Osteoblast (primary cell): ENCODE results near the gene SDHB. TPM values are rescaled to one million over a fixed set of nuclear protein-coding genes. Genes with fewer than 3 reads are reported as not detected.

ENCODE experiments used
- DNase-seq: peaks from one replicate; pipeline ENCODE4 v3.0.0; 2011; ENCODE audit warnings: low spot score, mixed read lengths; ENCODE audit not compliant: insufficient read length; ENCODE audit errors: missing footprints
- H2AFZ ChIP-seq: 2 replicates; pipeline ENCODE4 v1.6.0; 2011; ENCODE audit warnings: mild to moderate bottlenecking, low read length
- H3K27ac ChIP-seq: 2 replicates; pipeline ENCODE4 v1.5.1; 2011; ENCODE audit warnings: mild to moderate bottlenecking, low read depth, low read length, moderate library complexity
- H3K27me3 ChIP-seq: 2 replicates; pipeline ENCODE4 v1.6.0; 2012; ENCODE audit warnings: mild to moderate bottlenecking, control low read depth, inconsistent platforms, low read length, moderate library complexity; ENCODE audit not compliant: insufficient read depth
- H3K36me3 ChIP-seq: 2 replicates; pipeline ENCODE4 v1.5.1; 2011; ENCODE audit warnings: mild to moderate bottlenecking, low read length, control low read depth, moderate library complexity; ENCODE audit not compliant: insufficient read depth
- H3K4me1 ChIP-seq: 2 replicates; pipeline ENCODE4 v1.5.1; 2011; ENCODE audit warnings: mild to moderate bottlenecking, low read length, control low read depth, moderate library complexity; ENCODE audit not compliant: insufficient read depth
- H3K4me2 ChIP-seq: 2 replicates; pipeline ENCODE4 v1.6.0; 2011; ENCODE audit warnings: mild to moderate bottlenecking, low read length; ENCODE audit not compliant: insufficient read depth
- H3K4me3 ChIP-seq: fragments of 200-600 bp; sonication (generic); 3 replicates; pipeline ENCODE4 v1.5.1; 2012; ENCODE audit warnings: mild to moderate bottlenecking, low read length, inconsistent platforms; ENCODE audit not compliant: insufficient read depth
- H3K79me2 ChIP-seq: 2 replicates; pipeline ENCODE4 v1.6.0; 2012; ENCODE audit warnings: mild to moderate bottlenecking, low read length, control low read depth, inconsistent platforms; ENCODE audit not compliant: insufficient read depth
- H3K9me3 ChIP-seq: 2 replicates; pipeline ENCODE4 v1.5.1; 2011; ENCODE audit warnings: low read depth, low read length, control low read depth
- H4K20me1 ChIP-seq: 2 replicates; pipeline ENCODE4 v1.6.0; 2012; ENCODE audit warnings: mild to moderate bottlenecking, low read length, control low read depth; ENCODE audit not compliant: insufficient read depth
- CTCF ChIP-seq: IDR thresholded peaks from 2 replicates; pipeline ENCODE4 v1.5.1; 2011; ENCODE audit warnings: mild to moderate bottlenecking, low read depth, low read length, moderate library complexity; ENCODE audit errors: extremely low read depth
- total RNA-seq: library from RNA; depleted of rRNA; stranded (reverse); fragments of >200 nt; gene quantifications from 2 replicates; pipeline ENCODE4 v1.2.3, GENCODE V29; 2012

The SDHB gene
- total RNA-seq, 1 donor = 87.6 TPM

- Histone ChIP-seq H2AFZ (no peak overlapping the region), H3K36me3 (peaks cover 14% of the 10 kb centered on the region), H3K4me1 (peaks cover 30% of the 10 kb centered on the region), H3K27ac (no peak overlapping the region), H4K20me1 (peaks cover 51% of the 10 kb centered on the region), H3K4me3 (no peak overlapping the region), H3K9me3 (no peaks in the 10 kb centered on the region), H3K79me2 (peaks cover 13% of the 10 kb centered on the region), H3K4me2 (no peak overlapping the region), H3K27me3 (no peaks in the 10 kb centered on the region)
- TF ChIP-seq CTCF = no peak
- DNase-seq = peak; percentile 69
Observed at GRCh38 chr1:17007121-17007520, 46.7 kb downstream of the SDHB start.

- Histone ChIP-seq H3K9me3 (no peaks in the 10 kb centered on the region), H3K4me1 (peaks cover 16% of the 10 kb centered on the region), H2AFZ (no peak overlapping the region), H3K79me2 (peaks cover 7% of the 10 kb centered on the region), H3K27ac (no peak overlapping the region), H4K20me1 (peaks cover 47% of the 10 kb centered on the region), H3K27me3 (no peaks in the 10 kb centered on the region), H3K4me2 (no peak overlapping the region), H3K4me3 (no peak overlapping the region), H3K36me3 (peaks cover 29% of the 10 kb centered on the region)
- no peak for TF ChIP-seq CTCF
- peak; percentile 18 for DNase-seq
Observed at GRCh38 chr1:17005365-17005740, 48.5 kb downstream of the SDHB start.

GRCh38 chr1:17004466-17005364 is 49.1 kb downstream of the SDHB start:
- Histone ChIP-seq H3K4me1 (peaks cover 13% of the 10 kb centered on the region), H2AFZ (no peak overlapping the region), H3K9me3 (no peaks in the 10 kb centered on the region), H3K79me2 (peaks cover 5% of the 10 kb centered on the region), H4K20me1 (peaks cover 45% of the 10 kb centered on the region), H3K27me3 (no peaks in the 10 kb centered on the region), H3K36me3 (peaks cover 29% of the 10 kb centered on the region), H3K4me3 (no peak overlapping the region), H3K27ac (peak overlapping the region; percentile 59), H3K4me2 (no peak overlapping the region)
- DNase-seq = peak; percentile 84
- TF ChIP-seq CTCF = no peak

GRCh38 chr1:17002524-17002902 is 51.3 kb downstream of the SDHB start:
- Histone ChIP-seq H3K27me3 (no peaks in the 10 kb centered on the region), H3K9me3 (no peaks in the 10 kb centered on the region), H3K36me3 (peaks cover 37% of the 10 kb centered on the region), H3K4me3 (no peak overlapping the region), H3K4me1 (peaks cover 13% of the 10 kb centered on the region), H3K4me2 (no peak overlapping the region), H3K27ac (no peak overlapping the region), H4K20me1 (peaks cover 28% of the 10 kb centered on the region), H3K79me2 (no peaks in the 10 kb centered on the region), H2AFZ (no peak overlapping the region)
- no peak for DNase-seq
- no peak for TF ChIP-seq CTCF
